Neural crest cell (in vitro differentiated cells): ENCODE measurements around the gene ABLIM2. TPM values are rescaled to one million over a fixed set of nuclear protein-coding genes. Genes with fewer than 3 reads are reported as not detected.

Experiments used
- DNase-seq: peaks from one replicate; pipeline ENCODE4 v3.0.0; 2021; ENCODE audit warnings: low read depth, mixed read lengths, low spot score
- H3K27ac Mint-ChIP-seq: one replicate; pipeline ENCODE4 v1.8.0; 2021; ENCODE audit warnings: mild to moderate bottlenecking, mixed read lengths; ENCODE audit not compliant: unreplicated experiment
- H3K27me3 Mint-ChIP-seq: 2 replicates; pipeline ENCODE4 v1.8.0; 2021; ENCODE audit warnings: low read depth, mild to moderate bottlenecking, mixed read lengths
- H3K36me3 Mint-ChIP-seq: 2 replicates; pipeline ENCODE4 v1.8.0; 2021; ENCODE audit warnings: low read depth, mild to moderate bottlenecking, mixed read lengths
- H3K4me1 Mint-ChIP-seq: 2 replicates; pipeline ENCODE4 v1.8.0; 2021; ENCODE audit warnings: mixed read lengths
- H3K4me3 Mint-ChIP-seq: one replicate; pipeline ENCODE4 v1.8.0; 2021; ENCODE audit warnings: mild to moderate bottlenecking, mixed read lengths
- H3K9me3 Mint-ChIP-seq: 2 replicates; pipeline ENCODE4 v1.8.0; 2021; ENCODE audit warnings: mixed read lengths
- total RNA-seq: library from RNA; stranded (reverse); gene quantifications from 2 replicates; pipeline ENCODE4 v1.2.1, GENCODE V29; 2021
- TF ChIP-seq, protein P1 (sequence below): fragments of 200-600 bp; sonication (generic); conservative IDR thresholded peaks from 2 replicates; pipeline ENCODE4 v1.5.0; 2021; ENCODE audit warnings: antibody characterized with exemption, mild to moderate bottlenecking

Gene ABLIM2
- total RNA-seq, 1 donor from 2014 or later = 3.8 TPM

- TF ChIP-seq, protein P1, sequence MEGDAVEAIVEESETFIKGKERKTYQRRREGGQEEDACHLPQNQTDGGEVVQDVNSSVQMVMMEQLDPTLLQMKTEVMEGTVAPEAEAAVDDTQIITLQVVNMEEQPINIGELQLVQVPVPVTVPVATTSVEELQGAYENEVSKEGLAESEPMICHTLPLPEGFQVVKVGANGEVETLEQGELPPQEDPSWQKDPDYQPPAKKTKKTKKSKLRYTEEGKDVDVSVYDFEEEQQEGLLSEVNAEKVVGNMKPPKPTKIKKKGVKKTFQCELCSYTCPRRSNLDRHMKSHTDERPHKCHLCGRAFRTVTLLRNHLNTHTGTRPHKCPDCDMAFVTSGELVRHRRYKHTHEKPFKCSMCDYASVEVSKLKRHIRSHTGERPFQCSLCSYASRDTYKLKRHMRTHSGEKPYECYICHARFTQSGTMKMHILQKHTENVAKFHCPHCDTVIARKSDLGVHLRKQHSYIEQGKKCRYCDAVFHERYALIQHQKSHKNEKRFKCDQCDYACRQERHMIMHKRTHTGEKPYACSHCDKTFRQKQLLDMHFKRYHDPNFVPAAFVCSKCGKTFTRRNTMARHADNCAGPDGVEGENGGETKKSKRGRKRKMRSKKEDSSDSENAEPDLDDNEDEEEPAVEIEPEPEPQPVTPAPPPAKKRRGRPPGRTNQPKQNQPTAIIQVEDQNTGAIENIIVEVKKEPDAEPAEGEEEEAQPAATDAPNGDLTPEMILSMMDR = no peak
- Mint-ChIP-seq H3K9me3 (peaks cover 3% of the 10 kb centered on the region), H3K27ac (no peak overlapping the region), H3K4me1 (peaks cover 5% of the 10 kb centered on the region), H3K27me3 (no peaks in the 10 kb centered on the region), H3K36me3 (no peaks in the 10 kb centered on the region), H3K4me3 (no peak overlapping the region)
- DNase-seq = no peak
Measured at GRCh38 chr4:8120501-8120900, 38.1 kb downstream of the ABLIM2 start.

DNA sequence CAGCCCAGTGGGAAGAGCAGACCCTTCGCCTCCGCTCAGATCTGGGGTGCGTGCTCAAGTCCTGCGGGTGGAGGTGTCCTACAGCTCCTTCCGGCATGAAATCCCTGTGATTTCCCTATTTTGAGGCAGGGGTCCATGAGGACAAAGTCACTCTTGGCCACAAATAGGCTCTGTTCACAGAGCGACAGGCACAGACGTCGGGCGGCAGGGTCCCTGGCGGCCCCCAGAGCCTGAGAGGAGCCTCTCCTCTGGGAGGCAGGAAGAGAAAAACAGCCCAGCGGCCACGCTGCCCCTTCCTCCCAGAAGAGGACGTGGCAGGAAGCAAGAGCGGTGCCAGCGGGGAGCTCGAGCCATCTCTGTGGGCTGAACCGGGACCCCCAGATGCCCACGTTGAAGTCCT lies 38.7 kb downstream of the ABLIM2 start:
- Mint-ChIP-seq H3K4me1 (peaks cover 5% of the 10 kb centered on the region), H3K36me3 (no peaks in the 10 kb centered on the region), H3K27ac (no peak overlapping the region), H3K4me3 (no peak overlapping the region), H3K9me3 (peaks cover 3% of the 10 kb centered on the region), H3K27me3 (no peaks in the 10 kb centered on the region)
- TF ChIP-seq, protein P1 = no peak
- DNase-seq = no peak

DNA sequence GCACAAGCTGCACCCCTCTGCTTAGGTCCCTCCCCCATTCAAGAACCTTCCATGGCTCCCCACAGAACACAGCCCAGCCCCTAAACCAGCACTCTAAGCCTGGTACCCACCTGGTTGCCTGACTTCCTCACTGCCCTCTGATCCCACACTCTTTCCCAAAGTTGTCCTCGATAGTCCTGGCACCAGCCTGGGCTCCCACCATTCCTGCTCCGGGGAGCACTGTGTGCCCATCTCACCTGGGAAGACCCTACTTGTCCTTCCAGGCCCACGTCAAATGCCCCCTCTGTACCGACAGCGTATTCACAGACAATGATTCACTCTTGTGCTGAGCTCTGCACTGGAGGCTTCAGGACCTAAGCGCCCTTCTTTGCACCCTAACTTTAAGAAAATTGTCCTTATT lies 40.1 kb downstream of the ABLIM2 start:
- no peak overlapping the region for H3K4me3 Mint-ChIP-seq
- no peak for DNase-seq
- H3K27me3 Mint-ChIP-seq = no peaks in the 10 kb centered on the region
- H3K4me1 Mint-ChIP-seq = no peaks in the 10 kb centered on the region
- no peak overlapping the region for H3K27ac Mint-ChIP-seq
- peaks cover 3% of the 10 kb centered on the region for H3K9me3 Mint-ChIP-seq
- TF ChIP-seq, protein P1 = no peak
- no peaks in the 10 kb centered on the region for H3K36me3 Mint-ChIP-seq

GRCh38 chr4:8118035-8118434 lies 40.6 kb downstream of the ABLIM2 start:
- Mint-ChIP-seq H3K9me3 (peaks cover 3% of the 10 kb centered on the region), H3K27me3 (no peaks in the 10 kb centered on the region), H3K4me3 (no peak overlapping the region), H3K27ac (no peak overlapping the region), H3K36me3 (no peaks in the 10 kb centered on the region), H3K4me1 (no peaks in the 10 kb centered on the region)
- no peak for DNase-seq
- TF ChIP-seq, protein P1 = no peak

DNA sequence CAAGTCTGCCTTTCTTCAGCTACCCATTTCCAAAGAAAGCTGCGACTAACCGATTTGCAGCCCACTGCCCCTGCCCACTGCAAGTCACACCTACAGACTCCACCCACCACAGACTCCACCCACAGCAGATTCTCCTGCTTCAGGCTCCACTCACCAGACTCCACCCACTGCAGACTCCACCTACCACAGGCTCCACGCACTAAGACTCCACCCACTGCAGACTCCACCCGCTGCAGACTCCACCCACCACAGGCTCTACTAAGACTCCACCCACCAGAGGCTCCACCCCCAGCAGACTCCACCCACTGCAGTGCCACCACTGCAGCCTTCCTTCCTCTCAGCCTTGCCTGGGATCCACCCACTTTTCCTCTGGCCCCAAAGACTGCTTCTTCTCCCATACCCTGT lies 41.3 kb downstream of the ABLIM2 start:
- H3K27ac Mint-ChIP-seq = no peak overlapping the region
- H3K4me3 Mint-ChIP-seq = no peak overlapping the region
- no peaks in the 10 kb centered on the region for H3K27me3 Mint-ChIP-seq
- TF ChIP-seq, protein P1 = no peak
- peaks cover 3% of the 10 kb centered on the region for H3K9me3 Mint-ChIP-seq
- H3K36me3 Mint-ChIP-seq = no peaks in the 10 kb centered on the region
- DNase-seq = no peak
- H3K4me1 Mint-ChIP-seq = no peaks in the 10 kb centered on the region

DNA sequence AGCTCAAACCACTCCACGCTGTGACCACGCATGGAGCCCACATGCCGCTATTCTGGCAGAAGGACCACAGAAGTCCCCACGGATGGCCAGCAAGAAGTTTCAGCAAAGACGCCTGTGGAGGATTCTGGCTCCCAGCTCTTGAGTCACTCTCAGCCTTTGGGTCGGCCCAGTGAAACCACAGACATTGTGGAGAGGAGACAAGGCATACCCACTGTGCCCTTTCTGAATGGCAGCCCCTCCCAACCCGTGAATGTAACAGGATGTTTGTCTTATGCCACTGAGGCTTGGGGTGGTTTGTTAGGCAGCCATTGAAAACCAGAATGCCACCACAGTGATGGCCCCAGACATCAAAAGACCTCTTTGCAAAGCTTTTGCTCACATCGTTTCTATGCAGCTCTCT lies 42.7 kb downstream of the ABLIM2 start:
- Mint-ChIP-seq H3K36me3 (no peaks in the 10 kb centered on the region), H3K27me3 (no peaks in the 10 kb centered on the region), H3K4me1 (peaks cover 4% of the 10 kb centered on the region), H3K27ac (no peak overlapping the region), H3K4me3 (no peak overlapping the region), H3K9me3 (peaks cover 3% of the 10 kb centered on the region)
- TF ChIP-seq, protein P1 = no peak
- no peak for DNase-seq
